ENCODE results near the gene SYNDIG1L.

- no peak for TF ChIP-seq REST (IDR thresholded peaks at IDR 0.05; ENCODE audit: insufficient replicate concordance, low read depth)
- no peak for TF ChIP-seq CTCF (IDR thresholded peaks at IDR 0.05; ENCODE audit: insufficient read depth, low read length)
Measured at GRCh38 chr14:74413627-74414026, 12.4 kb downstream of the SYNDIG1L start.

Measured in HL-60 (cell line).